ENCODE measurements around the gene TRAPPC2B.

Gene TRAPPC2B

DNA sequence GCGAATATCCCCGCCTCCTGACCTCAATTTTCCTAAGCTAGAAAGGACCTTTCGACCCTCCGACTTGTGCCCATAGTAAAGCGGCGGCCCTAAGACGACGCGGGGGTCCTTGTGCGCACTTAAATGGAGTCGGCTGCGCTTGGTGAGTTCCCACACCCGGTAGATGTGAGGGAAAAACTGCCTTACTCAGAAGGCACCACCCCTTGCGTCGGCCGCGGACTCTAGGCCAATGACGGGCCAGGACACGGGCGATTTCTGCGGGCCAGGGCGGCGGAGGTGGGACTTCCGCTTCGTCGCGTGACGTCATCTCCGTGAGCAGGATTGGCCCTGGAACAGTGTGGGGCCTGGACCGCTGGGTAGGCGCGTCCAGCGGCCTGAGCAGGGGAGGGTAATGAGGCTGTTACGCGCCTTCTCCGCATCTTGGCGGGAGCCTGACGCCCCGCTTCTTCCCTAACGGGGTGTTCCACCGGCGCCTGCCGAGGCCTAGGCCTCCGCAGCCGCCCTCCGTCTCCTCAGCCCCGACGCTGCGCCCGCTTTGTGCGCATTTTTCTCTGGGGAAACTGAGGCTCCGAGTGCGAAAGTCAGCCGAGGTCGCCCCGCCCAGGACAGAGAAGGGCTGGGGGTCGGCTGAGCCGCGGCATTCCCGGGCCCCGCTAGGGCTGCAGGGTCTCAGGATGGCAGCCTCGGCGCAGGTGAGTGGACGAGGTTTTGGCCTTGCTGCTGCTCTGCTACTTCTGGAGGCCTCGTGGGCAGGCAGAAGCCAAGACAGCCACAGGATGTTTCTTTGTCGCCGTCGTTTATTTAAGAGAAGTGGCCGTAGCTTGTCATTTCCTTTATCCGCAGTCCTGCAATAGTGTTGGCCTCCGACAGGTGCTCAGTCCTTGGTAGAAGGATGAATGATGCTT is 42.9 kb upstream of the TRAPPC2B start, which contains the start of gene ZNF543:
Gene ZNF543, plus strand, starts transcription at position 293 of the 905 bp plus-strand sequence. Its CDS starts 382 bp downstream, at position 675.
- Histone ChIP-seq H3K23ac (ENCODE audit: low read depth, low read length, poor library complexity) (peak within 1 kb of the TSS; percentile 82), H3K4me2 (ENCODE audit: insufficient read depth, low read length, poor library complexity, severe bottlenecking) (peak within 1 kb of the TSS; percentile 95), H3K9ac (ENCODE audit: low read depth, low read length, poor library complexity) (peak within 1 kb of the TSS; percentile 94), H3K4me3 (ENCODE audit: low read length in 2 of 2) (peak within 1 kb of the TSS; percentile 72 to 91), H3K18ac (ENCODE audit: low read length) (peak within 1 kb of the TSS; percentile 94), H3K79me1 (ENCODE audit: low read depth, low read length) (peaks cover 12% of the 10 kb centered on the region), H4K8ac (ENCODE audit: low read depth, low read length) (no peak within 1 kb of the TSS), H3K9me3 (replicated peaks in 1 of 2; ENCODE audit: control insufficient read depth in 2 of 2, insufficient read depth in 1 of 2, low read depth in 1 of 2, low read length in 2 of 2) (no peaks in the 10 kb centered on the region), H4K91ac (ENCODE audit: low read depth, low read length, poor library complexity) (no peak within 1 kb of the TSS), H2AK5ac (ENCODE audit: low read depth, low read length) (peak within 1 kb of the TSS; percentile 26), H2BK120ac (ENCODE audit: low read depth, low read length) (no peak within 1 kb of the TSS), H3K14ac (ENCODE audit: low read length) (no peak within 1 kb of the TSS), H3K27ac (replicated peaks; ENCODE audit: low read length) (peak within 1 kb of the TSS; percentile 81), H2BK15ac (ENCODE audit: low read length) (no peak within 1 kb of the TSS), H2AFZ (ENCODE audit: low read length) (peak within 1 kb of the TSS; percentile 86), H2BK5ac (ENCODE audit: low read length) (peak within 1 kb of the TSS; percentile 69), H2BK12ac (ENCODE audit: low read length) (no peak within 1 kb of the TSS), H3K27me3 (ENCODE audit: control insufficient read depth in 3 of 3, insufficient read depth in 3 of 3, low read depth in 1 of 3, low read length in 3 of 3) (no peaks in the 10 kb centered on the region), H3K4ac (ENCODE audit: low read length) (peak within 1 kb of the TSS; percentile 56), H3K36me3 (replicated peaks in 1 of 2; ENCODE audit: control insufficient read depth in 2 of 2, insufficient read depth in 2 of 2, low read length in 2 of 2) (peaks cover 12 to 20% of the 10 kb centered on the region in 2 donors), H3K4me1 (ENCODE audit: control insufficient read depth in 2 of 2, insufficient read depth in 1 of 2, low read depth in 1 of 2, low read length in 2 of 2) (peaks cover 8 to 14% of the 10 kb centered on the region in 2 donors)
- WGBS, 2 donors (ENCODE audit: extremely low coverage in 2 of 2, insufficient read length in 2 of 2, insufficient replicate concordance in 1 of 2) = no CpG with 5 or more reads among the region's 71 CpGs
- peak; percentile 94 for DNase-seq (ENCODE audit: low spot score)

- Histone ChIP-seq H3K9ac (ENCODE audit: low read depth, low read length, poor library complexity) (peak overlapping the region; percentile 94), H3K36me3 (replicated peaks in 1 of 2; ENCODE audit: control insufficient read depth in 2 of 2, insufficient read depth in 2 of 2, low read length in 2 of 2) (peaks cover 16 to 27% of the 10 kb centered on the region in 2 donors), H3K4ac (ENCODE audit: low read length) (no peak overlapping the region), H3K4me1 (ENCODE audit: control insufficient read depth in 2 of 2, insufficient read depth in 1 of 2, low read depth in 1 of 2, low read length in 2 of 2) (peaks cover 8 to 14% of the 10 kb centered on the region in 2 donors), H3K79me1 (ENCODE audit: low read depth, low read length) (peaks cover 12% of the 10 kb centered on the region), H2BK15ac (ENCODE audit: low read length) (no peak overlapping the region), H2AFZ (ENCODE audit: low read length) (peak overlapping the region; percentile 86), H2BK12ac (ENCODE audit: low read length) (no peak overlapping the region), H3K4me2 (ENCODE audit: insufficient read depth, low read length, poor library complexity, severe bottlenecking) (peak overlapping the region; percentile 95), H3K9me3 (replicated peaks in 1 of 2; ENCODE audit: control insufficient read depth in 2 of 2, insufficient read depth in 1 of 2, low read depth in 1 of 2, low read length in 2 of 2) (no peaks in the 10 kb centered on the region), H3K27me3 (ENCODE audit: control insufficient read depth in 3 of 3, insufficient read depth in 3 of 3, low read depth in 1 of 3, low read length in 3 of 3) (no peaks in the 10 kb centered on the region), H2AK5ac (ENCODE audit: low read depth, low read length) (no peak overlapping the region), H4K91ac (ENCODE audit: low read depth, low read length, poor library complexity) (no peak overlapping the region), H2BK120ac (ENCODE audit: low read depth, low read length) (no peak overlapping the region), H4K8ac (ENCODE audit: low read depth, low read length) (no peak overlapping the region), H2BK5ac (ENCODE audit: low read length) (no peak overlapping the region), H3K23ac (ENCODE audit: low read depth, low read length, poor library complexity) (no peak overlapping the region), H3K27ac (replicated peaks; ENCODE audit: low read length) (no peak overlapping the region), H3K4me3 (ENCODE audit: low read length in 2 of 2) (peak overlapping the region; percentile 72 to 91), H3K18ac (ENCODE audit: low read length) (no peak overlapping the region), H3K14ac (ENCODE audit: low read length) (no peak overlapping the region)
- WGBS, 2 donors (ENCODE audit: extremely low coverage in 2 of 2, insufficient read length in 2 of 2, insufficient replicate concordance in 1 of 2) = no CpG with 5 or more reads among the region's 8 CpGs
- no peak for DNase-seq (ENCODE audit: low spot score)
These were observed 42.2 kb upstream of the TRAPPC2B start for GRCh38 chr19:57321116-57321515.

GRCh38 chr19:57321751-57322150 is 41.6 kb upstream of the TRAPPC2B start:
- Histone ChIP-seq H3K4me1 (ENCODE audit: control insufficient read depth in 2 of 2, insufficient read depth in 1 of 2, low read depth in 1 of 2, low read length in 2 of 2) (peaks cover 8 to 14% of the 10 kb centered on the region in 2 donors), H3K18ac (ENCODE audit: low read length) (no peak overlapping the region), H3K27me3 (ENCODE audit: control insufficient read depth in 3 of 3, insufficient read depth in 3 of 3, low read depth in 1 of 3, low read length in 3 of 3) (no peaks in the 10 kb centered on the region), H3K4me2 (ENCODE audit: insufficient read depth, low read length, poor library complexity, severe bottlenecking) (no peak overlapping the region), H3K4ac (ENCODE audit: low read length) (no peak overlapping the region), H2AFZ (ENCODE audit: low read length) (no peak overlapping the region), H3K36me3 (replicated peaks in 1 of 2; ENCODE audit: control insufficient read depth in 2 of 2, insufficient read depth in 2 of 2, low read length in 2 of 2) (peaks cover 18 to 34% of the 10 kb centered on the region in 2 donors), H3K14ac (ENCODE audit: low read length) (no peak overlapping the region), H2BK5ac (ENCODE audit: low read length) (no peak overlapping the region), H3K27ac (replicated peaks; ENCODE audit: low read length) (no peak overlapping the region), H3K79me1 (ENCODE audit: low read depth, low read length) (peaks cover 12% of the 10 kb centered on the region), H2BK120ac (ENCODE audit: low read depth, low read length) (no peak overlapping the region), H2BK15ac (ENCODE audit: low read length) (no peak overlapping the region), H3K4me3 (ENCODE audit: low read length in 2 of 2) (peak overlapping the region; percentile 63 to 72), H3K9me3 (replicated peaks in 1 of 2; ENCODE audit: control insufficient read depth in 2 of 2, insufficient read depth in 1 of 2, low read depth in 1 of 2, low read length in 2 of 2) (no peaks in the 10 kb centered on the region), H2BK12ac (ENCODE audit: low read length) (no peak overlapping the region), H3K9ac (ENCODE audit: low read depth, low read length, poor library complexity) (no peak overlapping the region), H3K23ac (ENCODE audit: low read depth, low read length, poor library complexity) (no peak overlapping the region), H4K8ac (ENCODE audit: low read depth, low read length) (no peak overlapping the region), H2AK5ac (ENCODE audit: low read depth, low read length) (no peak overlapping the region), H4K91ac (ENCODE audit: low read depth, low read length, poor library complexity) (no peak overlapping the region)
- no peak for DNase-seq (ENCODE audit: low spot score)
- no CpG with 5 or more reads among the region's 3 CpGs for WGBS, 2 donors (ENCODE audit: extremely low coverage in 2 of 2, insufficient read length in 2 of 2, insufficient replicate concordance in 1 of 2)

DNA sequence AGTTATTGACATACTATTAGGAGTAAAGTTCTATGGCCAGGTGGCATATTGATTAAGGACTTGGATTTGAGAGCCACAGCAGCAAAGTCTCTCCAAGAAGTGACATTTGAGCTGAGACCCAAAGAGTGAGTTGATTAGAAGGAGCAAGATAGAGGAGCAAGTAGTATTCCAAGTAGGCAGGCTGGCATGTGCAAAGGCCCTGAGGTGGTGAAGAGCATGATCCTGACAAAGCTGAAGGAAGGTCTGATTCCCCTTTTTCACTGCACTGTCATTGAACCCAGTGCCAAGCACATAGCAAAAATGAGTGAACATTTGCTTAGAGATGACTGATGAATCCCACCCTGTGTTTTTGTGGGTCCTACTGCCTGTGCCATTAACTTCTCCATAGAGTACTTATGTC is 38.4 kb upstream of the TRAPPC2B start:
- H2BK5ac ChIP-seq (ENCODE audit: low read length) = no peak overlapping the region
- no peak overlapping the region for H3K4me2 ChIP-seq (ENCODE audit: insufficient read depth, low read length, poor library complexity, severe bottlenecking)
- H3K4me1 ChIP-seq (ENCODE audit: control insufficient read depth in 2 of 2, insufficient read depth in 1 of 2, low read depth in 1 of 2, low read length in 2 of 2) = peaks cover 8 to 9% of the 10 kb centered on the region in 2 donors
- H3K79me1 ChIP-seq (ENCODE audit: low read depth, low read length) = peaks cover 12% of the 10 kb centered on the region
- no peak for DNase-seq (ENCODE audit: low spot score)
- H3K18ac ChIP-seq (ENCODE audit: low read length) = no peak overlapping the region
- H3K27ac ChIP-seq (replicated peaks; ENCODE audit: low read length) = no peak overlapping the region
- no peak overlapping the region for H2BK12ac ChIP-seq (ENCODE audit: low read length)
- no peak overlapping the region for H4K8ac ChIP-seq (ENCODE audit: low read depth, low read length)
- no peak overlapping the region for H2BK120ac ChIP-seq (ENCODE audit: low read depth, low read length)
- no peak overlapping the region for H3K4ac ChIP-seq (ENCODE audit: low read length)
- H3K9ac ChIP-seq (ENCODE audit: low read depth, low read length, poor library complexity) = no peak overlapping the region
- H3K27me3 ChIP-seq (ENCODE audit: control insufficient read depth in 3 of 3, insufficient read depth in 3 of 3, low read depth in 1 of 3, low read length in 3 of 3) = no peaks in the 10 kb centered on the region
- H2AFZ ChIP-seq (ENCODE audit: low read length) = no peak overlapping the region
- H3K9me3 ChIP-seq (replicated peaks in 1 of 2; ENCODE audit: control insufficient read depth in 2 of 2, insufficient read depth in 1 of 2, low read depth in 1 of 2, low read length in 2 of 2) = peaks cover 0 to 13% of the 10 kb centered on the region in 2 donors
- H3K14ac ChIP-seq (ENCODE audit: low read length) = no peak overlapping the region
- H3K23ac ChIP-seq (ENCODE audit: low read depth, low read length, poor library complexity) = no peak overlapping the region
- H3K36me3 ChIP-seq (replicated peaks in 1 of 2; ENCODE audit: control insufficient read depth in 2 of 2, insufficient read depth in 2 of 2, low read length in 2 of 2) = peaks cover 38 to 63% of the 10 kb centered on the region in 2 donors
- no peak overlapping the region for H4K91ac ChIP-seq (ENCODE audit: low read depth, low read length, poor library complexity)
- no peak overlapping the region for H3K4me3 ChIP-seq (ENCODE audit: low read length in 2 of 2)
- no peak overlapping the region for H2BK15ac ChIP-seq (ENCODE audit: low read length)
- no peak overlapping the region for H2AK5ac ChIP-seq (ENCODE audit: low read depth, low read length)
